Endodermal cell (in vitro differentiated cells): Measurements from ENCODE around the gene ADIPOQ. TPM values are rescaled to one million over a fixed set of nuclear protein-coding genes. Genes with fewer than 3 reads are reported as not detected.
"Not testable (repeated sequence)": the region's sequence is repeated elsewhere in the genome, so short reads cannot be mapped to it uniquely, and the experiment has no call there.

ENCODE experiments used
- DNase-seq: peaks from one replicate; pipeline ENCODE4 v3.0.0-alpha.2; 2017
- H3K27ac ChIP-seq: 2 replicates; pipeline ENCODE4 v1.5.1; 2013; ENCODE audit warnings: mild to moderate bottlenecking, low read depth, low read length, moderate library complexity
- H3K27me3 ChIP-seq: 2 replicates; pipeline ENCODE4 v1.6.1; 2013; ENCODE audit warnings: mild to moderate bottlenecking, low read length, moderate library complexity; ENCODE audit not compliant: insufficient read depth, control insufficient read depth, poor library complexity, severe bottlenecking
- H3K36me3 ChIP-seq: 2 replicates; pipeline ENCODE4 v1.7.0; 2013; ENCODE audit warnings: mild to moderate bottlenecking, low read length, moderate library complexity; ENCODE audit not compliant: control insufficient read depth, insufficient read depth
- H3K4me1 ChIP-seq: one replicate; pipeline ENCODE4 v1.7.0; 2013; ENCODE audit warnings: low read length; ENCODE audit not compliant: control insufficient read depth, insufficient read depth
- H3K4me3 ChIP-seq: 2 replicates; pipeline ENCODE4 v1.5.1; 2013; ENCODE audit warnings: mild to moderate bottlenecking, low read length, moderate library complexity
- H3K9ac ChIP-seq: 2 replicates; pipeline ENCODE4 v1.6.1; 2013; ENCODE audit warnings: mild to moderate bottlenecking, low read length, moderate library complexity; ENCODE audit not compliant: poor library complexity, severe bottlenecking; ENCODE audit errors: extremely low read depth
- H3K9me3 ChIP-seq: 2 replicates; pipeline ENCODE4 v1.6.1; 2013; ENCODE audit warnings: mild to moderate bottlenecking, low read length, moderate library complexity; ENCODE audit not compliant: control insufficient read depth
- H3K27ac Mint-ChIP-seq: 2 replicates; pipeline ENCODE4 v1.8.0; 2020; ENCODE audit warnings: mixed read lengths
- H3K27me3 Mint-ChIP-seq: 2 replicates; pipeline ENCODE4 v1.8.0; 2021; ENCODE audit warnings: mild to moderate bottlenecking, mixed read lengths; ENCODE audit not compliant: insufficient read depth
- H3K36me3 Mint-ChIP-seq: 2 replicates; pipeline ENCODE4 v1.8.0; 2020; ENCODE audit warnings: low read depth, mixed read lengths
- H3K4me1 Mint-ChIP-seq: 2 replicates; pipeline ENCODE4 v1.8.0; 2020; ENCODE audit warnings: mixed read lengths
- H3K4me3 Mint-ChIP-seq: 2 replicates; pipeline ENCODE4 v1.8.0; 2020; ENCODE audit warnings: mild to moderate bottlenecking, moderate library complexity, mixed read lengths
- H3K9me3 Mint-ChIP-seq: 2 replicates; pipeline ENCODE4 v1.8.0; 2020; ENCODE audit warnings: mild to moderate bottlenecking, mixed read lengths
- CTCF ChIP-seq: fragments of 200-600 bp; sonication (generic); conservative IDR thresholded peaks from 2 replicates; pipeline ENCODE4 v1.5.0; 2021; ENCODE audit warnings: antibody characterized with exemption, mild to moderate bottlenecking
- WGBS, 2 experiments: methylation state at CpG; one replicate each; pipeline versions ENCODE4 v1.1.5 to v1.1.7; 2013; ENCODE audit warnings: missing lambda C conversion rate in 2 of 2, mixed read lengths in 1 of 2; ENCODE audit not compliant: insufficient coverage in 1 of 2, insufficient read length in 1 of 2; 5-methylcytosine and 5-hydroxymethylcytosine counted together
- total RNA-seq, 2 donors: library from RNA; stranded (reverse); fragmentation: NEBNext Ultra II Directional in 1 of 2; extraction: Animal tissue kit (Norgen Biotek cat#: 25700) in 1 of 2; gene quantifications; 2 replicates in 1 of 2; 3 replicates in 1 of 2; pipeline ENCODE4 v1.2.1, GENCODE V29; 2021

Gene ADIPOQ
- total RNA-seq, 2 donors from 2014 or later: not detected

DNA sequence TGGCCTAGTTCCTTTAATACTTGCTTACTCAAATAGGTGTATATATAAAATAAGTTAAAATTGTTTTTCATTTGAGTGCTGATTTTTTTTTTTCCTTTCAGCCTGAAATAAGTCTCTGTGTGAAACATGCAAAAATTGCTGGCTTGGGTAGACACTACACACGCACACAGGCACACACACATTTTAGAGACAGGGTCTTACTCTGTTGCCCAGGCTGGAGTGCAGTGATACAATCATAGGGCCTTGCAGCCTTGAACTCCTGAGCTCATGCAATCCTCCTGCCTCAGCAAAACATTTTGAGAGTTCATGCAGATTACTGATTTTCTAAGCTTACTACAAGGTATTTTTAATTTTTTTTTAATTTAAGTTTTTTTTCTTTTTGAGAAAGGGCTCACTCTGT is 23.6 kb upstream of the ADIPOQ start:
- Histone ChIP-seq H3K9ac (no peak overlapping the region), H3K27me3 (peaks cover 2% of the 10 kb centered on the region), H3K36me3 (no peaks in the 10 kb centered on the region), H3K4me1 (no peaks in the 10 kb centered on the region), H3K27ac (no peak overlapping the region), H3K9me3 (no peaks in the 10 kb centered on the region), H3K4me3 (no peak overlapping the region)
- Mint-ChIP-seq H3K4me3 (no peak overlapping the region), H3K27ac (no peak overlapping the region), H3K27me3 (peaks cover 7% of the 10 kb centered on the region), H3K9me3 (no peaks in the 10 kb centered on the region), H3K36me3 (no peaks in the 10 kb centered on the region), H3K4me1 (peaks cover 6% of the 10 kb centered on the region)
- peak; percentile 13 for DNase-seq
- 91 to 93% methylated on average over 1 of the region's 1 CpG for WGBS, 2 experiments
- TF ChIP-seq CTCF: no peak

GRCh38 chr3:186821429-186822387 is 20.8 kb upstream of the ADIPOQ start:
- Histone ChIP-seq H3K27ac (no peak overlapping the region), H3K36me3 (no peaks in the 10 kb centered on the region), H3K27me3 (peaks cover 29% of the 10 kb centered on the region), H3K9me3 (no peaks in the 10 kb centered on the region), H3K4me1 (peaks cover 6% of the 10 kb centered on the region), H3K4me3 (no peak overlapping the region), H3K9ac (no peak overlapping the region)
- Mint-ChIP-seq H3K36me3 (no peaks in the 10 kb centered on the region), H3K9me3 (no peaks in the 10 kb centered on the region), H3K4me3 (no peak overlapping the region), H3K27me3 (peaks cover 29% of the 10 kb centered on the region), H3K27ac (no peak overlapping the region), H3K4me1 (peaks cover 22% of the 10 kb centered on the region)
- WGBS, 2 experiments: 68 to 75% methylated on average over 5 to 11 of the region's 11 CpGs
- peak; percentile 86 for TF ChIP-seq CTCF
- peak; percentile 47 for DNase-seq

DNA sequence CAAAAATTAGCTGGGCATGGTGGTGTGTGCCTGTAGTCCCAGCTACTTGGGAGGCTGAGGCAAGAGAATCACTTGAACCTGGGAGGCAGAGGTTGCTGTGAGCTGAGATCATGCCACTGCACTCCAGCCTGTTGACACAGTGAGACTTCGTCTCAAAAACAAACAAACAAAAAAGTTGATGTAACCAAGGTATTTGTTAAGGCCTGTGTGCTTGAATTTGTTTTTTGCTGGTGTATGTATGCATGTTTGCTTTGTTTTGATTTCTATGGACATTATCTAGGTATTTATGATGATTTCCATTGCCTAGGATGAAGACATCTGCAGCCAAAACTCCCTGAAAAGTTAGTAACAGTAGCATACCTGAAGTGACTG is 20.1 kb upstream of the ADIPOQ start:
- not testable (repeated sequence) for H3K9me3 Mint-ChIP-seq, H3K27ac ChIP-seq, DNase-seq, H3K27ac Mint-ChIP-seq, H3K4me3 ChIP-seq, H3K36me3 Mint-ChIP-seq, H3K9me3 ChIP-seq, H3K4me3 Mint-ChIP-seq, H3K4me1 ChIP-seq, H3K36me3 ChIP-seq, H3K9ac ChIP-seq
- WGBS, 2 experiments: 95% methylated on average over 1 of the region's 1 CpG; no CpG with 5 or more reads in 1 of the 2 experiments
- Mint-ChIP-seq H3K27me3 (peaks cover 32% of the 10 kb centered on the region), H3K4me1 (peaks cover 22% of the 10 kb centered on the region)
- peaks cover 30% of the 10 kb centered on the region for H3K27me3 ChIP-seq
